K562 (cell line): Measurements from ENCODE around the gene LAMTOR1. TPM values are rescaled to one million over a fixed set of nuclear protein-coding genes. Genes with fewer than 3 reads are reported as not detected.
A peak's percentile ranks its signal among the peaks of the same experiment; 100 is the strongest.

Experiments
- ADNP ChIP-seq: fragments of 200-800 bp; sonication (Bioruptor generic); IDR thresholded peaks from 2 replicates; pipeline ENCODE4 v1.6.1; 2016; ENCODE audit warnings: missing genetic modification characterization, missing compliant biosample characterization
- ARID1B ChIP-seq: fragments of 450-650 bp; IDR thresholded peaks from 2 replicates; pipeline ENCODE4 v1.6.1; 2016; ENCODE audit warnings: antibody characterized with exemption, mild to moderate bottlenecking, inconsistent platforms
- ASH1L ChIP-seq: fragments of 450-650 bp; IDR thresholded peaks from 2 replicates; pipeline ENCODE4 v1.6.1; 2018; ENCODE audit warnings: borderline replicate concordance, mild to moderate bottlenecking, low read depth; ENCODE audit not compliant: partially characterized antibody
- CBX3 ChIP-seq, 2 experiments: IDR thresholded peaks; 1 replicate in 1 of 2; 2 replicates in 1 of 2; pipeline ENCODE4 v1.6.1; 2012; ENCODE audit warnings: inconsistent platforms in 2 of 2, low read length in 2 of 2, borderline replicate concordance in 1 of 2, control low read depth in 1 of 2
- CXXC5 ChIP-seq: fragments of 250-450 bp; sonication (Bioruptor Pico); IDR thresholded peaks from 2 replicates; pipeline ENCODE4 v1.8.0; 2022; ENCODE audit warnings: inconsistent platforms, mild to moderate bottlenecking, moderate library complexity
- EZH2 ChIP-seq: IDR thresholded peaks from 2 replicates; pipeline ENCODE4 v1.6.1; 2012; ENCODE audit warnings: low read depth, mild to moderate bottlenecking, inconsistent platforms, low read length, borderline replicate concordance
- FOXJ2 ChIP-seq: fragments of 200-800 bp; sonication (Bioruptor generic); IDR thresholded peaks from 2 replicates; pipeline ENCODE4 v1.6.1; 2016; ENCODE audit warnings: missing genetic modification characterization, missing compliant biosample characterization
- KLF13 ChIP-seq: fragments of 450-650 bp; IDR thresholded peaks from 2 replicates; pipeline ENCODE4 v1.6.1; 2016; ENCODE audit warnings: missing genetic modification characterization, low read depth, mild to moderate bottlenecking, missing compliant biosample characterization, moderate library complexity, borderline replicate concordance
- NFE2L1 ChIP-seq: fragments of 450-650 bp; IDR thresholded peaks from 2 replicates; pipeline ENCODE4 v1.6.1; 2016; ENCODE audit warnings: missing genetic modification characterization, low read depth, mild to moderate bottlenecking, missing compliant biosample characterization, moderate library complexity, borderline replicate concordance
- SMARCA5 ChIP-seq: fragments of 450-650 bp; IDR thresholded peaks from 2 replicates; pipeline ENCODE4 v1.6.1; 2016
- SP1 ChIP-seq: sonication (generic); formaldehyde crosslinking; IDR thresholded peaks from 2 replicates; pipeline ENCODE4 v1.8.1; 2022; ENCODE audit warnings: mild to moderate bottlenecking, missing genetic modification reagents
- TAL1 ChIP-seq: fragments of 450-650 bp; IDR thresholded peaks from 2 replicates; pipeline ENCODE4 v1.6.1; 2016; ENCODE audit warnings: mild to moderate bottlenecking
- ZBTB49 ChIP-seq: sonication (generic); formaldehyde crosslinking; IDR thresholded peaks from 2 replicates; pipeline ENCODE4 v1.8.0; 2022; ENCODE audit warnings: missing genetic modification reagents, mild to moderate bottlenecking, borderline replicate concordance
- ZFPM2 ChIP-seq: fragments of 250-450 bp; sonication (Bioruptor Pico); IDR thresholded peaks from 2 replicates; pipeline ENCODE4 v1.5.1; 2022; ENCODE audit warnings: mild to moderate bottlenecking
- ZNF561 ChIP-seq: fragments of 450-650 bp; formaldehyde crosslinking; conservative IDR thresholded peaks from 2 replicates; pipeline ENCODE4 v1.4.0; 2020; ENCODE audit warnings: mild to moderate bottlenecking, moderate library complexity
- ZNF778 ChIP-seq: fragments of 450-650 bp; formaldehyde crosslinking; IDR thresholded peaks from 2 replicates; pipeline ENCODE4 v1.4.0; 2020; ENCODE audit warnings: mild to moderate bottlenecking, moderate library complexity
- polyA plus RNA-seq, 8 experiments: library from polyadenylated mRNA; depleted of rRNA in 4 of 8; stranded (reverse) in 5 of 8; unstranded in 3 of 8; fragments of >200 nt; fragmentation: Nextera tagmentation in 2 of 8; fragmentation: Illumina TruSeq in 1 of 8; extraction: Ambion mirVana in 2 of 8; extraction: Trizol in 1 of 8; gene quantifications; 2 replicates each; pipeline versions ENCODE4 v1.2.1 to v1.2.3, GENCODE V29; 2011 to 2014; ENCODE audit warnings: inconsistent platforms in 1 of 8, missing spikeins in 1 of 8
- total RNA-seq, 7 experiments: library from RNA; depleted of rRNA in 6 of 7; stranded (reverse); fragments of >200 nt in 6 of 7; fragmentation: Illumina TruSeq in 2 of 7; extraction: Trizol in 2 of 7; gene quantifications; 2 replicates each; pipeline versions ENCODE4 v1.2.1 to v1.2.3, GENCODE V29; 2011 to 2021; ENCODE audit warnings: low replicate concordance in 1 of 7
- TF ChIP-seq, protein P1 (sequence below): fragments of 250-450 bp; sonication (Bioruptor Pico); IDR thresholded peaks from 2 replicates; pipeline ENCODE4 v1.4.0; 2020

The LAMTOR1 gene
- total and polyA plus RNA-seq, 9 of the 15 experiments (the other 6 are each of a cell fraction or from before 2014, with no cell fraction given) = 62.6 to 104 (median 85.3) TPM

GRCh38 chr11:72080326-72081183, 22.5 kb downstream of the LAMTOR1 start, which contains the start of the genes LRRC51 and NUMA1 (continued):
- TF ChIP-seq ZNF778 (no peak), ASH1L (peak; percentile 14), FOXJ2 (tag) (peak; percentile 80), ZBTB49 (CRISPR knock-in tag) (no peak), TAL1 (no peak), KLF13 (0 out of 2 replicates have a peak, but pooled peaks have one; percentile 11), ZNF561 (CRISPR knock-in tag) (no peak), ARID1B (peak; percentile 37; the same call in 1 of the 2 replicates), NFE2L1 (tag) (no peak), SMARCA5 (no peak), CBX3 (IDR thresholded peaks at IDR 0.05; ENCODE audit: borderline replicate concordance in 1 of 2, low read length in 2 of 2) (0 out of 3 replicates have a peak, but pooled peaks of 1 of the 2 experiments have one; percentile 50), SP1 (CRISPR knock-in tag) (peak; percentile 95), ADNP (tag) (no peak), CXXC5 (CRISPR knock-in tag) (peak; percentile 79), ZFPM2 (CRISPR knock-in tag) (no peak), EZH2 (no peak)
- TF ChIP-seq, protein P1, sequence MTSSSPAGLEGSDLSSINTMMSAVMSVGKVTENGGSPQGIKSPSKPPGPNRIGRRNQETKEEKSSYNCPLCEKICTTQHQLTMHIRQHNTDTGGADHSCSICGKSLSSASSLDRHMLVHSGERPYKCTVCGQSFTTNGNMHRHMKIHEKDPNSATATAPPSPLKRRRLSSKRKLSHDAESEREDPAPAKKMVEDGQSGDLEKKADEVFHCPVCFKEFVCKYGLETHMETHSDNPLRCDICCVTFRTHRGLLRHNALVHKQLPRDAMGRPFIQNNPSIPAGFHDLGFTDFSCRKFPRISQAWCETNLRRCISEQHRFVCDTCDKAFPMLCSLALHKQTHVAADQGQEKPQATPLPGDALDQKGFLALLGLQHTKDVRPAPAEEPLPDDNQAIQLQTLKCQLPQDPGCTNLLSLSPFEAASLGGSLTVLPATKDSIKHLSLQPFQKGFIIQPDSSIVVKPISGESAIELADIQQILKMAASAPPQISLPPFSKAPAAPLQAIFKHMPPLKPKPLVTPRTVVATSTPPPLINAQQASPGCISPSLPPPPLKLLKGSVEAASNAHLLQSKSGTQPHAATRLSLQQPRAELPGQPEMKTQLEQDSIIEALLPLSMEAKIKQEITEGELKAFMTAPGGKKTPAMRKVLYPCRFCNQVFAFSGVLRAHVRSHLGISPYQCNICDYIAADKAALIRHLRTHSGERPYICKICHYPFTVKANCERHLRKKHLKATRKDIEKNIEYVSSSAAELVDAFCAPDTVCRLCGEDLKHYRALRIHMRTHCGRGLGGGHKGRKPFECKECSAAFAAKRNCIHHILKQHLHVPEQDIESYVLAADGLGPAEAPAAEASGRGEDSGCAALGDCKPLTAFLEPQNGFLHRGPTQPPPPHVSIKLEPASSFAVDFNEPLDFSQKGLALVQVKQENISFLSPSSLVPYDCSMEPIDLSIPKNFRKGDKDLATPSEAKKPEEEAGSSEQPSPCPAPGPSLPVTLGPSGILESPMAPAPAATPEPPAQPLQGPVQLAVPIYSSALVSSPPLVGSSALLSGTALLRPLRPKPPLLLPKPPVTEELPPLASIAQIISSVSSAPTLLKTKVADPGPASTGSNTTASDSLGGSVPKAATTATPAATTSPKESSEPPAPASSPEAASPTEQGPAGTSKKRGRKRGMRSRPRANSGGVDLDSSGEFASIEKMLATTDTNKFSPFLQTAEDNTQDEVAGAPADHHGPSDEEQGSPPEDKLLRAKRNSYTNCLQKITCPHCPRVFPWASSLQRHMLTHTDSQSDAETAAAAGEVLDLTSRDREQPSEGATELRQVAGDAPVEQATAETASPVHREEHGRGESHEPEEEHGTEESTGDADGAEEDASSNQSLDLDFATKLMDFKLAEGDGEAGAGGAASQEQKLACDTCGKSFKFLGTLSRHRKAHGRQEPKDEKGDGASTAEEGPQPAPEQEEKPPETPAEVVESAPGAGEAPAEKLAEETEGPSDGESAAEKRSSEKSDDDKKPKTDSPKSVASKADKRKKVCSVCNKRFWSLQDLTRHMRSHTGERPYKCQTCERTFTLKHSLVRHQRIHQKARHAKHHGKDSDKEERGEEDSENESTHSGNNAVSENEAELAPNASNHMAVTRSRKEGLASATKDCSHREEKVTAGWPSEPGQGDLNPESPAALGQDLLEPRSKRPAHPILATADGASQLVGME (CRISPR knock-in tag) = no peak
